ENCODE measurements around the gene LBX2. TPM values are rescaled to one million over a fixed set of nuclear protein-coding genes. Genes with fewer than 3 reads are reported as not detected.
A peak's percentile ranks its signal among the peaks of the same experiment; 100 is the strongest.

LBX2 gene
- total and polyA plus RNA-seq, 9 donors: 0.33 to 3.0 (median 0.80) TPM

DNA sequence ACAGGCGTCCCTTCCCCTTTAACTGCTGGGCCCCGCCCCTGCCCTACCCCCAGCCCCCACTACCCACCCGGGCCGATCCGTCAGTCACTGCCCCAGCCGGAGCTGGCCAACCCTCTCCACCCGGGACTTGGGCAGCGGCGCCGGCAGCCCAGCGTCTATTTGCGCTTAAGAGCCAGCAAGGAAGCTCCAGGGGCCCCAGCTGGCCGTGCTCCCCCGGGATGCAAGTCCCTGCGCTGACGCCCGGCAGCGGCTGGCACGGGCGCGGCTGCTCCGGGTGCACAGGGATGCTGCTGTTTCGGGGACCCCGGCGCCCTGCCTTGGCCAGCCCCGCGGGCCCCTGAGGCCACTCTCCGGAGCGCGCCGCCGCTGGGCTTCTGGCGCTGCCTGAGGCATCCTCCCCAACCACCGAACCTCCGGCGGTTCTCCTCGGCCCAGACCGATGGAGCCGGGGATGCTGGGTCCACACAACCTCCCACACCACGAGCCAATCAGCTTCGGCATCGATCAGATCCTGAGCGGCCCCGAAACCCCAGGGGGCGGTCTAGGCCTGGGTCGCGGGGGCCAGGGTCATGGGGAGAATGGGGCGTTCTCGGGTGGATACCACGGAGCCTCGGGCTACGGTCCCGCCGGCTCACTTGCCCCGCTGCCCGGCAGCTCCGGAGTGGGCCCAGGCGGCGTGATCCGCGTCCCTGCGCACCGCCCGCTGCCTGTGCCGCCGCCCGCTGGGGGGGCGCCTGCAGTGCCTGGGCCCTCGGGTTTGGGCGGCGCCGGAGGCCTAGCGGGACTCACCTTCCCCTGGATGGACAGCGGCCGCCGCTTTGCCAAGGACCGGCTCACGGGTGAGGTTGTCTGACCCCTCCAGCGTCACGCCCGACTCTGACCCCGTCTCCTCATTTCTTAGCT is 15.2 kb upstream of the LBX2 start, which contains the start of gene TLX2:
Gene TLX2 (plus strand): TSS at position 83 of the 903 bp plus-strand sequence. CDS start 357 bp downstream, at position 440.
- Histone ChIP-seq H3K9me3 (replicated peaks; ENCODE audit: control insufficient read depth, low read depth, low read length) (no peaks in the 10 kb centered on the region), H3K36me3 (ENCODE audit: control insufficient read depth, insufficient read depth, low read length) (no peaks in the 10 kb centered on the region), H3K4me3 (ENCODE audit: low read length) (no peak within 1 kb of the TSS), H3K27me3 (ENCODE audit: control insufficient read depth, insufficient read depth, low read length) (peaks cover 95% of the 10 kb centered on the region), H3K27ac (ENCODE audit: low read length) (no peak within 1 kb of the TSS), H3K4me1 (ENCODE audit: control insufficient read depth, insufficient read depth, low read length) (peaks cover 24% of the 10 kb centered on the region)
- 2% methylated on average over 61 of the region's 82 CpGs for WGBS (ENCODE audit: insufficient coverage)
- no peak for DNase-seq

DNA sequence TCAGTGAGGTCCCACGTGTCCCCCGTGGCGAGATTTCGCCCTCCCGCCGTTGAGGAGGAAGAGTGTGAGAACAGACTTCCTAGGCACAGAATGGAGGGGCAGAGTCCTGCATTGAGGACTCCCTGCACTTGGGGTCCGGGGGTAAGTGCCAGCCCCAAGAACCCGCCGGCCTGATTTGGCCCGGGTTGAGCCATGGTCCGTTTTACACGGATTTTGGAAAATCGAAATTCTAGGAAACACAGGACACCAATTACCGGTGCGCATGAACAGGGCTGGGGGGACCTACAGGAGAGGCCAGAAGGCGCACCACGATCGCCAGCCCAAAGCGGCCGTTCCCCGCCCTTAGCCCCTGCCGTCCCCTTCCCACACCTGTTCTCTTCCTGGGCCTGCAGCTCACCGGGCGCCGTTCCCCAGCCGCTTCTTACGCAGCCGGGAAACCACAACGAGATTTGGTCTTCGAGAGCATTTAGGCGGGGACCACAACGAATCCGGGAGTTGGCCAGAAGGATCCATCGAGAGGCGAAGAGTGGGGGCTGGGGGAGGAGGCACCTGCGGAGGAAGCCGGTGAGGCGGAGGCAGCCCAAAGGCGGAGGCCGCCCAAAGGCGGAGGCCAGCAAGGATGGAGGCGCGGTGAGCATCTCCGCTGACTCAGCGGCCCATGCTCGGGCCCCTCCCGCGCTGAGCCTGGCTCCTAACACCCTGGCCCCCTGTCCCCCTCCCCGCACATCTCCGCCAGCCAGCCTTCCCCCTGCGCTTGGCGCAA is 14.4 kb upstream of the LBX2 start:
- 1% methylated on average over 51 of the region's 52 CpGs for WGBS (ENCODE audit: insufficient coverage)
- peaks cover 89% of the 10 kb centered on the region for H3K27me3 ChIP-seq (ENCODE audit: control insufficient read depth, insufficient read depth, low read length)
- H3K4me3 ChIP-seq (ENCODE audit: low read length): no peak overlapping the region
- no peak for DNase-seq
- peaks cover 24% of the 10 kb centered on the region for H3K4me1 ChIP-seq (ENCODE audit: control insufficient read depth, insufficient read depth, low read length)
- no peaks in the 10 kb centered on the region for H3K36me3 ChIP-seq (ENCODE audit: control insufficient read depth, insufficient read depth, low read length)
- no peaks in the 10 kb centered on the region for H3K9me3 ChIP-seq (replicated peaks; ENCODE audit: control insufficient read depth, low read depth, low read length)
- H3K27ac ChIP-seq (ENCODE audit: low read length): no peak overlapping the region

DNA sequence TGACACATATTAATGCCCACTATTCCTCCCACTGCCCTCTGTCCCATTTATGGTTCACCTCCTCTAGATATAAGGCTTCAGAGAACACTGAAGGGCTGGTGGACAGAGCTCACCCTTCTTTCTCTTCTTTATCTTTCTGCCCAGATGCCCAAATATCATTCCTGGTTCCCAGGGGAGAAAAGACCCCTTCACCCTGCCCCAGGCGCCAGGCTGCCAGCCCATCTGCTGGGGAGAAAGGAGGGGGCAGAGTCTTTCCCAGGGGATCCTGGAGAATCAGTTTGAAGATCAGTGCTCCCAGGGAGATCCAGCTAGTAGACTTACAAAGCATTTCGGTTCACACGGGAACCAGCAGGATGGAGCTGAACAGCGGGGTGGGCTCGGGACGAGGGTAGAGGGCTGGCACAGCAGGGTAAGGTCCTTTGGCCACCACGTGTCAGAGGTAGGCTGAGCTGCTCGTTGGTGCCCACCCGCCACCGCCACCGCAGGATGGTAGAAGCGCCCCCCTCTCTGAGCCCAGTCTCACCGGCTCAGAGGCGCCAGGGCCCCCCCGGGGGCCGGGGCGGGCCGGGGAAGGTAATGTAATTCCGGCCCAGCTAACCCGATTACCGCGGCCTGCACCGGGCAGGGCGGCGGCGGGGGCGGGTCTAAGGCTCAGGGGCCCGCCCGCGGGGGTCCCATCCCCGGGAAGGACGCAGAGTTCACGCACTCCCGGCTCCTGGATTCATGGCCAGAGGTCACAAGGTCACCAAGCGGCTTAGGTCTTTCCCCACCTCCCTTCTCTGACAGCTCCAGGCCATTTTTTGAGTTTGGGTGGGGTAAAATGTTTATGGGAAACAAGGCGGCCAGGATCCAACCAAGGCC is 13.6 kb upstream of the LBX2 start:
- Histone ChIP-seq H3K4me3 (ENCODE audit: low read length) (no peak overlapping the region), H3K36me3 (ENCODE audit: control insufficient read depth, insufficient read depth, low read length) (no peaks in the 10 kb centered on the region), H3K27me3 (ENCODE audit: control insufficient read depth, insufficient read depth, low read length) (peaks cover 90% of the 10 kb centered on the region), H3K27ac (ENCODE audit: low read length) (no peak overlapping the region), H3K4me1 (ENCODE audit: control insufficient read depth, insufficient read depth, low read length) (peaks cover 29% of the 10 kb centered on the region), H3K9me3 (replicated peaks; ENCODE audit: control insufficient read depth, low read depth, low read length) (no peaks in the 10 kb centered on the region)
- WGBS (ENCODE audit: insufficient coverage): 2% methylated on average over 31 of the region's 36 CpGs
- DNase-seq: no peak

DNA sequence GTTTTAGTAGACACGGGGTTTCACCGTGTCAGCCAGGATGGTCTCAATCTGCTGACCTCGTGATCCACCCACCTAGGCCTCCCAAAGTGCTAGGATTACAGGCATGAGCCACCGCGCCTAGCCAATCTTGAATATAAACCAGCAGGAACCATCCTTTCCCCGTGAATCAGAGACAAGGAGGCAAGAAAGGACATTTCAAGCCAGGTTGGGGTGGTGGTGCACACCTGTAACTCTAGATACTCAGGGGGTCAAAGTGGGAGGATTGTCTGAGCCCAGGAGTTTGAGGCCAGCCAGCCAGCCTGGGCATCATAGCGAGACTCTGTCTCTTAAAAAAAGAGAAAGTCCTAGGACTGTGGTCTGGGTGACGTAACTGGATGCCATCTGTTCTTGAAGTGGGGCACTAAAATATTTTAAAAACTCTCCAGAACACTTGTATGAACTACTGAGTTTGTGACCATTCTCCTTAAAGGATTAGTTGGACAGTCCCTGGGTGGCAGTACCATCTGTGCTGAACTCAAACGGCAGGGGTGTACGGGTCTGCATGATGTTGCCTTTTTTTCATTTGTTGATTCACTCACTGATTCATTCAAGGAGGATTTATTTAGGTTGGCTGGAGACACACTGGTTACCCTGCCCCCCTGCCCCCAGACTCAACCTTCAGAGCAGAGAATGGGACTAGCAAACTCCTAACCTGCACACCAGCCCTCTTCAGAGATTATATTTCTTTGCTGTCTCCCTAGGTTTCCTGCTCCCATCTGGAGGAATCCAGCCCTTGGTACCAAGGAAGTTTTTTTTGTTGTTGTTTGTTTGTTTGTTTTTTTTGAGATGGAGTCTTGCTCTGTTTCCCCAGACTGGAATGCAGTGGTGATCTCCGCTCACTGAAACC is 11.9 kb upstream of the LBX2 start:
- peaks cover 4% of the 10 kb centered on the region for H3K36me3 ChIP-seq (ENCODE audit: control insufficient read depth, insufficient read depth, low read length)
- peaks cover 36% of the 10 kb centered on the region for H3K4me1 ChIP-seq (ENCODE audit: control insufficient read depth, insufficient read depth, low read length)
- no peak for DNase-seq
- WGBS (ENCODE audit: insufficient coverage): 67% methylated on average over 1 of the region's 11 CpGs
- peaks cover 80% of the 10 kb centered on the region for H3K27me3 ChIP-seq (ENCODE audit: control insufficient read depth, insufficient read depth, low read length)
- no peak overlapping the region for H3K27ac ChIP-seq (ENCODE audit: low read length)
- H3K4me3 ChIP-seq (ENCODE audit: low read length): no peak overlapping the region
- H3K9me3 ChIP-seq (replicated peaks; ENCODE audit: control insufficient read depth, low read depth, low read length): no peaks in the 10 kb centered on the region

DNA sequence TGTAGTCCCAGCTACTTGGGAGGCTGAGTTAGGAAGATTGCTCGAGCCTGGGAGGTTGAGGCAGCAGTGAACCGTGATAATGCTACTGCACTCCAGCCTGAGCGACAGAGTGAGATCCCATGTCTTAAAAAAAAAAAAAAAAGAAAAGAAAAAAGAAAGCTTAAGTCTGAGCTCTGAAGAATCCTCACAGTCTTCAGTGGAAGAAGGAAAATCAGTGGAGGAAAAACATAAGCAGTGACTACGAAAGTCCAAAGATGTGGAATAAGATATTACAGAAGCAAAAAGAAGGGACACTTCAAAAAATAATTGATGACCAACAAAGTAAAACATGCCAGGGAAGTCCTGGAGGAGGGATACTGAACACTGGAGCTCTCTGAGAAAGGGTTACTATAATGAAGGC is 10.9 kb upstream of the LBX2 start:
- DNase-seq: no peak
- H3K27me3 ChIP-seq (ENCODE audit: control insufficient read depth, insufficient read depth, low read length): peaks cover 73% of the 10 kb centered on the region
- H3K27ac ChIP-seq (ENCODE audit: low read length): no peak overlapping the region
- H3K9me3 ChIP-seq (replicated peaks; ENCODE audit: control insufficient read depth, low read depth, low read length): no peaks in the 10 kb centered on the region
- H3K36me3 ChIP-seq (ENCODE audit: control insufficient read depth, insufficient read depth, low read length): peaks cover 12% of the 10 kb centered on the region
- no peak overlapping the region for H3K4me3 ChIP-seq (ENCODE audit: low read length)
- 48% methylated on average over 2 of the region's 4 CpGs for WGBS (ENCODE audit: insufficient coverage)
- H3K4me1 ChIP-seq (ENCODE audit: control insufficient read depth, insufficient read depth, low read length): peaks cover 34% of the 10 kb centered on the region

DNA sequence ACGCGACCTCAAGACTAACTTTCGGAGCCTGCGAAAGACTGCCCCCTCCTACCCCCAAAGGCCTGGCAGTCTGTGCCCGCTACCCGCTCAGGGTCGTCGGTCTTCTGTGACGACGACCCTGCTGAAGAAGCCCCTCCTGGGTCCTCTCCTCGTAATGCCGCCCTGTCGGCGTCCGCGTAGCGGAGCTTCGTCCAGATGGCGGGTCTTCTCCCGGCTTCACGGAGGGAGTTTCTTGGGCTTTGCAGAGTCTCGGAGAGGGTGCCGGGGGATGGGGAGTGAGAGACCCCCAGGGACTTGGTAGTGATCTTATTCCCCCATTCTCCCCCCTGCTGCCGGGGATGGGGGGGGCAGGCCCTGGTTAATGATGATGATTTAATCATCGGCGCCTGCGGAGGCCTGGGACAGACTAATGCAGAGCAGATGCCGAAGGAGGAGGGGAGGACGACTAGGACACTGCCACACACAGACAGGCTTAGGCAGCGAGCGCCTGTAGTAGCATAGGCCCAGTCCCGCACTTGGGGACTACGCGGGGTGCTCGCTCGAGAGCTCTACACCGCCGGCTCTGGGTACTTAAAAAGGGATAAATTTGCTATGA is 8.6 kb upstream of the LBX2 start:
- 9% methylated on average over 21 of the region's 38 CpGs for WGBS (ENCODE audit: insufficient coverage)
- Histone ChIP-seq H3K27ac (ENCODE audit: low read length) (peak overlapping the region; percentile 100), H3K36me3 (ENCODE audit: control insufficient read depth, insufficient read depth, low read length) (peaks cover 16% of the 10 kb centered on the region), H3K4me3 (ENCODE audit: low read length) (peak overlapping the region; percentile 96), H3K4me1 (ENCODE audit: control insufficient read depth, insufficient read depth, low read length) (peaks cover 38% of the 10 kb centered on the region), H3K9me3 (replicated peaks; ENCODE audit: control insufficient read depth, low read depth, low read length) (no peaks in the 10 kb centered on the region), H3K27me3 (ENCODE audit: control insufficient read depth, insufficient read depth, low read length) (peaks cover 68% of the 10 kb centered on the region)
- DNase-seq: peak; percentile 61

DNA sequence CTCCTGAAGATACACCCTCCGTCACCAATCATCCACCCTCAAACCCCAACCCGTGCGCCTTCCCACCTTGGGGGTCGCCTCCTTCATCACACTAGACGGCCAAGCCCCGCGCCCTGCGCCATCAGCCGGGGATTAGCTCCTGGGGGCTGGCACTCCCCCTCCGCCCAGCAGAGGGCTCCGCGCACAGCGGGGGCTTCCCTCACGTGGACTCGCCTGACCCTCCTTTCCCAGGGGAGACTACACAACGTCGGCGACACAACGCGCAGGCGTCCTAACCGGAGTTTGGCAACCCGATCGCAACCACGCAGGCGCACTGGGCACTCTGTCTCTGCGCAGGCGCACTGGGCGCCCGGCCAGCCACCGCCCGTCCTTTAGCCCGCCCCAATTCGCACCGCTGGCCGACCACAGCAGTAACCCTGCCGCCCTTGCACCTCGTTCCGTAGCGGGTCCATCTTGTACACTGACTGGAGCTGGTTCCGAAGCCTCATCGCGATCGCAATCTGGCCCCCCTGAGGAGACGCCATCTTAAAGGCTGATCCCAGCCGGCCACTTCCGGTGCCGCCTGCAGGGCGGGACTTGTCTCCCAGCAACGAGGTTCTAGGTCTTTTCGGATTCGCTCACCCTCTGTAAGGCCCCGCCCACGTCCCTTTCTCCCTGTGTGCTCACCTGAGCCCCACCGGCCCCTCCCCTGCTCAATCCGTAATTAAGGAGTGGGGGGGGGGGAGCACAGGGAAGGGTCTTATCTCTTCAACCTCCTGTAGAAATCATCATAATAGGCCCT is 7.9 kb upstream of the LBX2 start, which contains the start of gene PCGF1:
Gene PCGF1 (minus strand): TSS at position 551 of the 781 bp plus-strand sequence. CDS start 27 bp downstream, at position 524.
- WGBS (ENCODE audit: insufficient coverage): under 1% methylated on average over 49 of the region's 56 CpGs
- peaks cover 68% of the 10 kb centered on the region for H3K27me3 ChIP-seq (ENCODE audit: control insufficient read depth, insufficient read depth, low read length)
- peak; percentile 99 for DNase-seq

DNA sequence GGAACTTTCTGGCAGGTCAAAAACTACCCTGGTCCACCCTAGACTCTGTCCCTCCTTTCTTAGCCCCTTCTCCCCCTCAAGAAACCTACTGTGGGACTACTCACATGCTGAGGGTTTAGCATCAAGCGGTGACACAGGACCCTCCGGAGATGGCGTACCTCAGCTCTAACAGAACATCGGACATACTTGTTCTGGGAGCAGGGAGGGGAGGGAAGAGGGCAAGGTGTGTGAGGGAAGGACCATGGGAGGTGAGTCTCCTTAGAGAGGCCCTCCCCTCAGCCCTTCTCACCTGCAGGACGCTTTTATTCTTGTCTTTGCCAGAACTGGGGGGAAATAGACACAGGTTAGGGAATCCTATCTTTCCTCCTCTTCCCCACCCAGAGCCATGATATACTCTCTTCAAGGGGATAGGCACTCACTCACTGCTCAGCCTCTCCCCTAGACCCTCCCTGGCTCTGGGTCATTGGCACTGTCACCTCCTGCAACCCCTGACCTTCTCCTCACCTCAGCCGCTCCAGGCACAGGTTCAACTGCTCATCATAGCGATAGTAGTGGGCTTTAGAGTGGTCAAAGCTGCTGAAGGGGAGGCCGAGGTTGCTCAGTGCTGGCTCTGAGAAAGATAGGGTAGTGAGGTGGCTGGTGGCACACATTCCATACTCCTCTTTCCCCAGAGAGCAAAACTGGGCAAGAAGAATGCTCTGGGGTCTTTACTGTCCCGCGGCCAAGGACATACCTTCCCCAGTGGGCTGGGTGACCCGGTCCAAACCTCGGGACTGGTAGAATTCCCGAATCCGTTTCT is 6.2 kb upstream of the LBX2 start:
- no peak for DNase-seq
- H3K4me1 ChIP-seq (ENCODE audit: control insufficient read depth, insufficient read depth, low read length): peaks cover 50% of the 10 kb centered on the region
- H3K36me3 ChIP-seq (ENCODE audit: control insufficient read depth, insufficient read depth, low read length): peaks cover 16% of the 10 kb centered on the region
- 92% methylated on average over 5 of the region's 14 CpGs for WGBS (ENCODE audit: insufficient coverage)
- H3K4me3 ChIP-seq (ENCODE audit: low read length): no peak overlapping the region
- no peaks in the 10 kb centered on the region for H3K9me3 ChIP-seq (replicated peaks; ENCODE audit: control insufficient read depth, low read depth, low read length)
- no peak overlapping the region for H3K27ac ChIP-seq (ENCODE audit: low read length)
- peaks cover 68% of the 10 kb centered on the region for H3K27me3 ChIP-seq (ENCODE audit: control insufficient read depth, insufficient read depth, low read length)

More for the DNA sequence above, 7.9 kb upstream of the LBX2 start, which contains the start of gene PCGF1:
- Histone ChIP-seq H3K4me3 (ENCODE audit: low read length) (peak within 1 kb of the TSS; percentile 96), H3K36me3 (ENCODE audit: control insufficient read depth, insufficient read depth, low read length) (peaks cover 16% of the 10 kb centered on the region), H3K9me3 (replicated peaks; ENCODE audit: control insufficient read depth, low read depth, low read length) (no peaks in the 10 kb centered on the region), H3K4me1 (ENCODE audit: control insufficient read depth, insufficient read depth, low read length) (peaks cover 45% of the 10 kb centered on the region), H3K27ac (ENCODE audit: low read length) (peak within 1 kb of the TSS; percentile 100)

Measured in muscle of leg (tissue), 11 donors.